GM21390 (cell line): ENCODE results near the gene TMEM30A.

Source experiments
- ATAC-seq: cut with Tn5 transposase; IDR thresholded peaks from one replicate; pipeline ENCODE4 v1.9.1; 2021; ENCODE audit not compliant: unreplicated experiment

Gene TMEM30A

GRCh38 chr6:75284632-75285282, at the start of gene TMEM30A:
TMEM30A (minus strand) TSS chr6:75284792; CDS start chr6:75284638, 154 bp downstream.
- peak; percentile 91 for ATAC-seq

- no peak for ATAC-seq
Observed at GRCh38 chr6:75333676-75334200, 49.1 kb upstream of the TMEM30A start.

GRCh38 chr6:75331151-75331550, 46.6 kb upstream of the TMEM30A start:
- ATAC-seq: no peak

- ATAC-seq: no peak
Observed at GRCh38 chr6:75329703-75330102, 45.1 kb upstream of the TMEM30A start.

GRCh38 chr6:75327807-75328206, 43.2 kb upstream of the TMEM30A start:
- no peak for ATAC-seq

GRCh38 chr6:75326557-75327258, 42.1 kb upstream of the TMEM30A start:
- no peak for ATAC-seq

- ATAC-seq: no peak
Observed at GRCh38 chr6:75318900-75319299, 34.3 kb upstream of the TMEM30A start.

GRCh38 chr6:75317503-75318206, 33.1 kb upstream of the TMEM30A start:
- ATAC-seq: no peak

GRCh38 chr6:75315978-75316377, 31.4 kb upstream of the TMEM30A start:
- no peak for ATAC-seq

- no peak for ATAC-seq
Observed at GRCh38 chr6:75308250-75308988, 23.8 kb upstream of the TMEM30A start.

GRCh38 chr6:75307364-75308004, 22.9 kb upstream of the TMEM30A start:
- ATAC-seq: no peak

GRCh38 chr6:75306064-75306463, 21.5 kb upstream of the TMEM30A start:
- no peak for ATAC-seq

GRCh38 chr6:75305573-75305972, 21.0 kb upstream of the TMEM30A start:
- no peak for ATAC-seq

- no peak for ATAC-seq
Observed at GRCh38 chr6:75302280-75302679, 17.7 kb upstream of the TMEM30A start.

GRCh38 chr6:75301537-75301936, 16.9 kb upstream of the TMEM30A start:
- ATAC-seq: no peak

- no peak for ATAC-seq
Observed at GRCh38 chr6:75301088-75301487, 16.5 kb upstream of the TMEM30A start.

- ATAC-seq: no peak
Observed at GRCh38 chr6:75300531-75300855, 15.9 kb upstream of the TMEM30A start.

GRCh38 chr6:75299801-75300530, 15.4 kb upstream of the TMEM30A start:
- no peak for ATAC-seq

GRCh38 chr6:75296811-75297779, 12.5 kb upstream of the TMEM30A start:
- ATAC-seq: peak; percentile 76
